Spleen (tissue), 13 donors: Measurements from ENCODE around the gene ALDH3B1. TPM values are rescaled to one million over a fixed set of nuclear protein-coding genes. Genes with fewer than 3 reads are reported as not detected.
A peak's percentile ranks its signal among the peaks of the same experiment; 100 is the strongest.
"Not testable (repeated sequence)": the region's sequence is repeated elsewhere in the genome, so short reads cannot be mapped to it uniquely, and the experiment has no call there.

Source experiments
- DNase-seq: peaks from one replicate; pipeline ENCODE4 v3.0.0-alpha.2; 2020
- H3K27ac ChIP-seq, 8 donors: fragments of 200-600 bp; sonication (generic) in 7 of 8; 1 replicate in 4 of 8; 2 replicates in 4 of 8; pipeline versions ENCODE4 v1.5.0 to v1.8.0; 2016 to 2021; ENCODE audit warnings: inconsistent platforms in 4 of 8, mild to moderate bottlenecking in 4 of 8, moderate library complexity in 1 of 8
- H3K27me3 ChIP-seq, 7 donors: fragments of 200-600 bp; sonication (generic) in 6 of 7; replicated peaks in 1 of 7; 1 replicate in 4 of 7; 2 replicates in 3 of 7; pipeline versions ENCODE4 v1.5.0 to v1.8.0; 2016 to 2021; ENCODE audit warnings: inconsistent platforms in 3 of 7, mild to moderate bottlenecking in 1 of 7
- H3K36me3 ChIP-seq, 6 donors: fragments of 200-600 bp; sonication (generic) in 5 of 6; 1 replicate in 4 of 6; 2 replicates in 2 of 6; pipeline versions ENCODE4 v1.5.0 to v1.8.0; 2016 to 2021; ENCODE audit warnings: inconsistent platforms in 2 of 6
- H3K4me1 ChIP-seq, 6 donors: fragments of 200-600 bp; sonication (generic) in 5 of 6; 1 replicate in 3 of 6; 2 replicates in 3 of 6; pipeline versions ENCODE4 v1.5.0 to v1.8.0; 2016 to 2021; ENCODE audit warnings: inconsistent platforms in 3 of 6
- H3K4me3 ChIP-seq, 8 donors: fragments of 200-600 bp; sonication (generic) in 7 of 8; 1 replicate in 4 of 8; 2 replicates in 4 of 8; pipeline versions ENCODE4 v1.5.0 to v1.8.0; 2016 to 2021; ENCODE audit warnings: inconsistent platforms in 4 of 8, mild to moderate bottlenecking in 4 of 8, moderate library complexity in 2 of 8
- H3K9me3 ChIP-seq, 8 donors: fragments of 200-600 bp; sonication (generic) in 7 of 8; 1 replicate in 4 of 8; 2 replicates in 4 of 8; pipeline versions ENCODE4 v1.5.0 to v1.8.0; 2016 to 2021; ENCODE audit warnings: inconsistent platforms in 4 of 8
- POLR2A ChIP-seq, 3 donors: fragments of 450-650 bp; IDR thresholded peaks; one replicate each; pipeline ENCODE4 v1.5.1; 2017; ENCODE audit warnings: antibody characterized with exemption in 3 of 3, mild to moderate bottlenecking in 1 of 3
- POLR2AphosphoS5 ChIP-seq, 3 donors: sonication (generic); formaldehyde crosslinking; IDR thresholded peaks; one replicate each; pipeline ENCODE4 v1.5.1; 2017; ENCODE audit warnings: antibody characterized with exemption in 3 of 3
- WGBS, 5 donors: extraction: QIAGEN DNeasy Blood & Tissue Kit in 3 of 5; methylation state at CpG; one replicate each; pipeline versions ENCODE4 v1.1.5 to v1.1.7; 2013 to 2018; 5-methylcytosine and 5-hydroxymethylcytosine counted together
- intact Hi-C: fragments of 100-400 bp; cut with DNase I; formaldehyde crosslinking; loops from one replicate; pipeline ENCODE4 v1.15.0; 2023; ENCODE audit warnings: low total_unique reads
- long read RNA-seq, 2 donors: transcript quantifications; one replicate each; lab custom pipeline, GENCODE V29; 2026
- polyA plus RNA-seq, 3 donors: library from polyadenylated mRNA; stranded (reverse); fragments of 200-250 nt; gene quantifications; one replicate each; pipeline ENCODE4 v1.2.1, GENCODE V29; 2013
- total RNA-seq, 7 donors: library from RNA; depleted of rRNA in 3 of 7; stranded (reverse); fragments of >200 nt in 3 of 7; fragmentation: NEBNext Ultra II Directional in 4 of 7; extraction: Animal tissue kit (Norgen Biotek cat#: 25700) in 4 of 7; gene quantifications; one replicate each; pipeline versions ENCODE4 v1.1.0 to v1.2.1, GENCODE V29; 2016 to 2021
- TF ChIP-seq, protein P1 (sequence below), 11 experiments: fragments of 200-600 bp in 7 of 11; fragments of 450-650 bp in 4 of 11; sonication (generic) in 4 of 11; IDR thresholded peaks in 8 of 11; conservative IDR thresholded peaks in 3 of 11; 1 replicate in 7 of 11; 2 replicates in 4 of 11; pipeline versions ENCODE4 v1.4.0 to v1.8.0; 2016 to 2021; ENCODE audit warnings: antibody characterized with exemption in 11 of 11, inconsistent platforms in 4 of 11, mild to moderate bottlenecking in 1 of 11
- donor health status: healthy with polysubstance abuse.
- donor health status: DM: no; HTN: no; CAD: no; lungs with moderate emphysema.
- donor health status: DM: no; HTN: no; CAD: no.
- donor health status: Bipolar disorder and iron deficiency.
- donor health status: healthy.
- donor health status: DM: no; HTN: no; CAD: no.
- donor health status: DM: yes; HTN: yes; CAD: no.

The ALDH3B1 gene
- total RNA-seq (10 to 100 TPM; 24.8 to 46.8 (median 37.8) TPM), polyA plus RNA-seq (10 to 100 TPM in 1 of 3 donors, 1 to 10 TPM in 2; 7.8 to 16.4 (median 7.9) TPM)
- long read RNA-seq, donor 1, partial matches to known transcripts: 0 of 2 reads
- long read RNA-seq, donor 1, other reads (novel, unspliced or antisense): 0 of 2 reads
- long read RNA-seq, donor 2, transcript ALDH3B1-201 (10 exons, 2,786 nt): major isoform, 6 of 6 reads
- long read RNA-seq, donor 2, partial matches to known transcripts: 0 of 6 reads
- long read RNA-seq, donor 2, other reads (novel, unspliced or antisense): 0 of 6 reads

- peaks cover 0 to 5% (median 0%) of the 10 kb centered on the region in 7 donors for H3K27me3 ChIP-seq
- peak; percentile 93 for DNase-seq
- peak within 1 kb of the TSS in 6 of 8 donors; percentile 28 to 65 (median 34) for H3K4me3 ChIP-seq
- peaks cover 0 to 12% (median 0%) of the 10 kb centered on the region in 6 donors for H3K36me3 ChIP-seq
- no peaks in the 10 kb centered on the region for H3K9me3 ChIP-seq
- H3K27ac ChIP-seq: peak within 1 kb of the TSS; percentile 63 to 93 (median 90)
- 23 to 41% (median 29%) methylated on average over 22 to 33 of the region's 33 CpGs for WGBS, 5 donors
- TF ChIP-seq, protein P1, sequence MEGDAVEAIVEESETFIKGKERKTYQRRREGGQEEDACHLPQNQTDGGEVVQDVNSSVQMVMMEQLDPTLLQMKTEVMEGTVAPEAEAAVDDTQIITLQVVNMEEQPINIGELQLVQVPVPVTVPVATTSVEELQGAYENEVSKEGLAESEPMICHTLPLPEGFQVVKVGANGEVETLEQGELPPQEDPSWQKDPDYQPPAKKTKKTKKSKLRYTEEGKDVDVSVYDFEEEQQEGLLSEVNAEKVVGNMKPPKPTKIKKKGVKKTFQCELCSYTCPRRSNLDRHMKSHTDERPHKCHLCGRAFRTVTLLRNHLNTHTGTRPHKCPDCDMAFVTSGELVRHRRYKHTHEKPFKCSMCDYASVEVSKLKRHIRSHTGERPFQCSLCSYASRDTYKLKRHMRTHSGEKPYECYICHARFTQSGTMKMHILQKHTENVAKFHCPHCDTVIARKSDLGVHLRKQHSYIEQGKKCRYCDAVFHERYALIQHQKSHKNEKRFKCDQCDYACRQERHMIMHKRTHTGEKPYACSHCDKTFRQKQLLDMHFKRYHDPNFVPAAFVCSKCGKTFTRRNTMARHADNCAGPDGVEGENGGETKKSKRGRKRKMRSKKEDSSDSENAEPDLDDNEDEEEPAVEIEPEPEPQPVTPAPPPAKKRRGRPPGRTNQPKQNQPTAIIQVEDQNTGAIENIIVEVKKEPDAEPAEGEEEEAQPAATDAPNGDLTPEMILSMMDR (IDR thresholded peaks at IDR 0.05 in 8 of 11, conservative IDR thresholded peaks at IDR 0.05 in 3 of 11): no peak
- TF ChIP-seq POLR2A (IDR thresholded peaks at IDR 0.05) (peak in 1 of 3 donors; percentile 7), POLR2AphosphoS5 (IDR thresholded peaks at IDR 0.05) (peak; percentile 84 to 88 (median 86))
- intact Hi-C loops: no loop called here
- H3K4me1 ChIP-seq: peaks cover 11 to 97% (median 72%) of the 10 kb centered on the region in 6 donors
These were observed at the start of gene ALDH3B1 for GRCh38 chr11:68010090-68011041. ALDH3B1 (plus strand) TSS chr11:68010327; CDS start chr11:68015298, 4,971 bp downstream.

DNA sequence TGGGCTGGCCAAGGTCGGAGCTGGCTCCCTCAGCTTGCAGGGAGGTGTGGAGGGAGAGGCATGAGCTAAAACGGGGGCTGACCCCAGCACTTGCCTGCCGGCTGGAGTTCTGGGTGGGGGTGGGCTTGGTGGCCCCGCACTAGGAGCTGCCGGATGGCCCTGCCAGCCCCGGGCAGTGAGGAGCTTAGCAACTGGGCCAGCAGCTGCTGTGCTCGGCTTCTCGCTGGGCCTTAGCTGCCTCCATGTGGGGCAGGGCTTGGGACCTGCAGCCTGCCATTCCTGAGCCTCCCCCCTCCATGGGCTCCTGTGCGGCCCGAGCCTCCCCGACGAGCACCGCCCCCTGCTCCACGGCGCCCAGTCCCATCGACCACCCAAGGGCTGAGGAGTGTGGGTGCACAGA lies 46.9 kb upstream of the ALDH3B1 start:
- H3K27ac ChIP-seq, intact Hi-C loops, H3K9me3 ChIP-seq, DNase-seq, H3K36me3 ChIP-seq, H3K4me1 ChIP-seq, H3K4me3 ChIP-seq: not testable (repeated sequence)
- H3K27me3 ChIP-seq: peaks cover 0 to 18% (median 0%) of the 10 kb centered on the region in 7 donors
- WGBS, 5 donors: 77 to 89% (median 88%) methylated on average over 7 to 16 of the region's 16 CpGs

DNA sequence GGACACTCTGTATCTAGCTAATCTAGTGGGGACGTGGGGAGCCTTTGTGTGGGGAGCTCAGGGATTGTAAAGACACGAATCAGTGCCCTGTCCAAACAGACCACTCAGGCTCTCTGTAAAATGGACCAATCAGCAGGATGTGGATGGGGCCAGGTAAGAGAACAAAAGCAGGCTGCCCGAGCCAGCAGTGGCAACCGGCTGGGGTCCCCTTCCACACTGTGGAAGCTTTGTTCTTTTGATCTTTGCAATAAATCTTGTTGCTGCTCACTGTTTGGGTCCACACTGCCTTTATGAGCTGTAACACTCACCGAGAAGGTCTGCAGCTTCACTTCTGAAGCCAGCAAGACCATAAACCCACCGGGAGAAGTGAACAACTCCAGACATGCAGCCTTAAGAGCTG lies 46.2 kb upstream of the ALDH3B1 start:
- DNase-seq, H3K4me3 ChIP-seq, H3K27ac ChIP-seq, H3K4me1 ChIP-seq, intact Hi-C loops, H3K9me3 ChIP-seq, H3K36me3 ChIP-seq: not testable (repeated sequence)
- H3K27me3 ChIP-seq: peaks cover 0 to 12% (median 0%) of the 10 kb centered on the region in 7 donors
- WGBS, 5 donors: 53 to 78% (median 64%) methylated on average over 6 of the region's 6 CpGs

DNA sequence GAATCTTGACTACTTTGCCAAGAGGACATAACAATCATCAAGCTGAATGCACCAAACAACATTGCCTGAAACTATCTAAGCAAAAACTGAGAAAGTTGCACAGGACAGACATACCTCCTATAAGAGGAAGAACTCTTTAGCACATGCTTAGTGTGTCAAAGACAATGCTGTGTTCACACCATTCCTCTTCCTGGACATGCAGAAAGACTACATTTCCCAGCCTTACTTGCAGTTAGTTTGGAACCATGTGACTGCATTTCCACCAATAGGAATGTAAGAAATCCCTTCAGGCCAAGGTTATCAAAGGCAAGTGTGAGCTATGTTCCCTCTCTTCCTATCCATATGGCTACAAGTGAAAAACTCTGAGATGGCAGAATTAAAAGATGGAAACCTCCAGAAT lies 45.4 kb upstream of the ALDH3B1 start:
- H3K27ac ChIP-seq, DNase-seq, H3K4me1 ChIP-seq, intact Hi-C loops, H3K4me3 ChIP-seq, H3K9me3 ChIP-seq, H3K36me3 ChIP-seq: not testable (repeated sequence)
- peaks cover 0 to 11% (median 0%) of the 10 kb centered on the region in 7 donors for H3K27me3 ChIP-seq

GRCh38 chr11:67965830-67966348 lies 44.2 kb upstream of the ALDH3B1 start:
- DNase-seq, H3K4me3 ChIP-seq: not testable (repeated sequence)
- WGBS, 5 donors: 91 to 94% (median 93%) methylated on average over 19 of the region's 19 CpGs

GRCh38 chr11:67974746-67975145 lies 35.4 kb upstream of the ALDH3B1 start:
- intact Hi-C loops, H3K9me3 ChIP-seq, DNase-seq, H3K4me3 ChIP-seq, H3K4me1 ChIP-seq, H3K27me3 ChIP-seq, H3K27ac ChIP-seq, H3K36me3 ChIP-seq: not testable (repeated sequence)
- WGBS, 5 donors: 81 to 90% (median 83%) methylated on average over 12 of the region's 12 CpGs

More at GRCh38 chr11:67965830-67966348, 44.2 kb upstream of the ALDH3B1 start:
- H3K4me1 ChIP-seq, H3K9me3 ChIP-seq, H3K36me3 ChIP-seq, intact Hi-C loops, H3K27ac ChIP-seq: not testable (repeated sequence)
- peaks cover 0 to 11% (median 0%) of the 10 kb centered on the region in 7 donors for H3K27me3 ChIP-seq

DNA sequence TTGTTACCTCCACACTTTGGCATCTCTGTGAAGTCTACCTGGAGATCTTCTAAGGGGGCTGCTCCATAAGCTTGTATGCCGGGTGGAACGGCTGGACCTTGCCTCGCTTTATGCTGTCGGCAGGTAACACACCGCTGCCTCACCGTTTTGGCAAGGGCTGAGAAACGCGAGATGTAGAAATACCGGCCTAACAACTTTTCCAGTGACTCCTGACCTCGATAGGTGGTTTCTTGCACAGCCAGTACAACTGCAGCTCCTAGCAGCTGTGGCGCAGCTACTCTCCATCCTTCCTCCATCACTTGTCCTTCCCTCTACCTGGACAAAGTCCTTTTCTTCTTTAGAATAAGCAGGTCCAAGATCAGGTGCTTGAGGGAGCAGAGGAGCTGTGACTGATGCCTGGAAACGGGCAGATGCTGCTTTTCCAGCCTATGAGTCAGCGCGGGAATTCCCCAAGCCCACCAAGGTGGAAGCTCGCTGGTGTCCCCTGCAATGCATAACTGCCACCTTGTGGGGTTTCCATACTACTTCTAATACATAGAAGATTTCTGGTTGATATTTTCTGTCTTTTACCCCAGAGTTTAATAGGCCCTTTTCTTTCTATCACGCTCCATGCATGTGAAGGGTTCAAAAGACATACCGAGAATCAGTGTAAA lies 31.2 kb upstream of the ALDH3B1 start:
- 62 to 76% (median 66%) methylated on average over 17 of the region's 17 CpGs for WGBS, 5 donors
- H3K36me3 ChIP-seq, H3K27me3 ChIP-seq, intact Hi-C loops, H3K4me1 ChIP-seq, H3K9me3 ChIP-seq, H3K4me3 ChIP-seq, H3K27ac ChIP-seq, DNase-seq: not testable (repeated sequence)

- H3K36me3 ChIP-seq, DNase-seq, H3K27me3 ChIP-seq, intact Hi-C loops, H3K4me3 ChIP-seq, H3K27ac ChIP-seq, H3K4me1 ChIP-seq, H3K9me3 ChIP-seq: not testable (repeated sequence)
- WGBS, 5 donors: 82 to 96% (median 92%) methylated on average over 9 to 10 of the region's 10 CpGs
These were observed 28.9 kb upstream of the ALDH3B1 start for GRCh38 chr11:67981226-67981625.

GRCh38 chr11:67982255-67982857 lies 27.8 kb upstream of the ALDH3B1 start:
- H3K36me3 ChIP-seq, intact Hi-C loops, H3K4me1 ChIP-seq, H3K27me3 ChIP-seq, H3K27ac ChIP-seq, H3K9me3 ChIP-seq, H3K4me3 ChIP-seq, DNase-seq: not testable (repeated sequence)
- 72 to 85% (median 78%) methylated on average over 17 of the region's 17 CpGs for WGBS, 5 donors
